ENCODE results near the gene MCC. TPM values are rescaled to one million over a fixed set of nuclear protein-coding genes. Genes with fewer than 3 reads are reported as not detected.

The MCC gene
- total RNA-seq, 4 donors from 2014 or later = 17.1 to 90.7 (median 40.1) TPM

- Histone ChIP-seq H3K4me1 (no peaks in the 10 kb centered on the region), H3K27ac (no peak overlapping the region), H3K36me3 (no peaks in the 10 kb centered on the region), H3K4me3 (no peak overlapping the region), H3K27me3 (no peaks in the 10 kb centered on the region), H3K9me3 (no peaks in the 10 kb centered on the region)
- intact Hi-C loops (cut with DNase I; ENCODE audit: low total_unique reads) = no loop called here
- no peak for TF ChIP-seq POLR2A (IDR thresholded peaks at IDR 0.05)
- TF ChIP-seq, protein P1, sequence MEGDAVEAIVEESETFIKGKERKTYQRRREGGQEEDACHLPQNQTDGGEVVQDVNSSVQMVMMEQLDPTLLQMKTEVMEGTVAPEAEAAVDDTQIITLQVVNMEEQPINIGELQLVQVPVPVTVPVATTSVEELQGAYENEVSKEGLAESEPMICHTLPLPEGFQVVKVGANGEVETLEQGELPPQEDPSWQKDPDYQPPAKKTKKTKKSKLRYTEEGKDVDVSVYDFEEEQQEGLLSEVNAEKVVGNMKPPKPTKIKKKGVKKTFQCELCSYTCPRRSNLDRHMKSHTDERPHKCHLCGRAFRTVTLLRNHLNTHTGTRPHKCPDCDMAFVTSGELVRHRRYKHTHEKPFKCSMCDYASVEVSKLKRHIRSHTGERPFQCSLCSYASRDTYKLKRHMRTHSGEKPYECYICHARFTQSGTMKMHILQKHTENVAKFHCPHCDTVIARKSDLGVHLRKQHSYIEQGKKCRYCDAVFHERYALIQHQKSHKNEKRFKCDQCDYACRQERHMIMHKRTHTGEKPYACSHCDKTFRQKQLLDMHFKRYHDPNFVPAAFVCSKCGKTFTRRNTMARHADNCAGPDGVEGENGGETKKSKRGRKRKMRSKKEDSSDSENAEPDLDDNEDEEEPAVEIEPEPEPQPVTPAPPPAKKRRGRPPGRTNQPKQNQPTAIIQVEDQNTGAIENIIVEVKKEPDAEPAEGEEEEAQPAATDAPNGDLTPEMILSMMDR (IDR thresholded peaks at IDR 0.05) = no peak
- no peak for DNase-seq
Observed at GRCh38 chr5:113166852-113167366, 321.3 kb downstream of the MCC start.

DNA sequence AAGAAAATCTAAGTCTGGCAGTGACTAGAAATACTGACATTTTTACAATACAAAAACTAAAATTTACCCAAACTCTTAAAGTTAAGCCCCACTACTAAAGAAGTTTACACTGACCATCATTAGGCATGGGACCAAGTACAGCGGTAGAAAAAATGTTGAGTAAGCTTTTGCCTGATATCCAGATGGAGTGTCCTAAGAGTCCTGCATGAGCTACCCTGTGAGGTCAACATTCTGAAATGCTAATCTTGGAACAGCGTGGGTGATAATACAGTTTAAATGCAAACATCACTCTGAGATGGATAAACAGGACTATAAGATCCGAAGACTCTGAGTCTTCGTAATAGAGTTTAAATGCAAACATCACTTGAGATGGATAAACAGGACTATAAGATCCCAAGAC, 322.0 kb downstream of the MCC start:
- intact Hi-C loops (cut with DNase I; ENCODE audit: low total_unique reads) = no loop called here
- Histone ChIP-seq H3K36me3 (no peaks in the 10 kb centered on the region), H3K4me1 (no peaks in the 10 kb centered on the region)

GRCh38 chr5:113164021-113164420, 324.2 kb downstream of the MCC start:
- no peaks in the 10 kb centered on the region for H3K4me1 ChIP-seq

More for the DNA sequence above, 322.0 kb downstream of the MCC start:
- no peak overlapping the region for H3K4me3 ChIP-seq
- H3K27ac ChIP-seq = no peak overlapping the region
- TF ChIP-seq POLR2A (IDR thresholded peaks at IDR 0.05) = no peak
- TF ChIP-seq, protein P1 (IDR thresholded peaks at IDR 0.05) = no peak
- DNase-seq = no peak
- no peaks in the 10 kb centered on the region for H3K9me3 ChIP-seq
- no peaks in the 10 kb centered on the region for H3K27me3 ChIP-seq

GRCh38 chr5:113163328-113163727, 324.9 kb downstream of the MCC start:
- Histone ChIP-seq H3K4me1 (no peaks in the 10 kb centered on the region), H3K27ac (no peak overlapping the region), H3K9me3 (no peaks in the 10 kb centered on the region), H3K4me3 (no peak overlapping the region), H3K36me3 (no peaks in the 10 kb centered on the region), H3K27me3 (no peaks in the 10 kb centered on the region)
- intact Hi-C loops (cut with DNase I; ENCODE audit: low total_unique reads) = no loop called here
- no peak for DNase-seq
- TF ChIP-seq POLR2A (IDR thresholded peaks at IDR 0.05) = no peak
- TF ChIP-seq, protein P1 (IDR thresholded peaks at IDR 0.05) = no peak

More at GRCh38 chr5:113164021-113164420, 324.2 kb downstream of the MCC start:
- no peak for DNase-seq
- intact Hi-C loops (cut with DNase I; ENCODE audit: low total_unique reads) = no loop called here
- no peaks in the 10 kb centered on the region for H3K27me3 ChIP-seq
- no peak for TF ChIP-seq POLR2A (IDR thresholded peaks at IDR 0.05)
- TF ChIP-seq, protein P1 (IDR thresholded peaks at IDR 0.05) = no peak
- H3K4me3 ChIP-seq = no peak overlapping the region
- H3K27ac ChIP-seq = no peak overlapping the region
- H3K9me3 ChIP-seq = no peaks in the 10 kb centered on the region
- H3K36me3 ChIP-seq = no peaks in the 10 kb centered on the region

DNA sequence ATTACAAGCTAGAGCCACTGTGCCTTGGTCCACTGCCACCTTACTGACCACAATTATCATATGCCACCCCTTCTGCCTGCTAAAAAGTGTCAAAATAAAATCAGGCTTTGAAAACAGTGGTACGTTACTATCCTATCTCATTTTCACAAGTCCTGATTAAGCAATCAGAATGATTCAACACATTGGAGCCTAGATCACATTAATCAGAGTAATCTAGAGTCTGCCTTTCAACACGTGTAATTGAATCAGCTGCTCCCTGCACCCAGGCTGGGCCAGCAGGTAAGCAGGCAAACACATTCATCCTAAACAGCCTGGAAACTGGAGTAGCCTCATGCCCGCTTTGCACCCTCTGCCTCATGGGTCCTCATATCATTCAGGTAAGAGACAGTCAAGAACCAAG, 325.5 kb downstream of the MCC start:
- Histone ChIP-seq H3K4me3 (no peak overlapping the region), H3K27ac (no peak overlapping the region), H3K36me3 (no peaks in the 10 kb centered on the region), H3K4me1 (no peaks in the 10 kb centered on the region), H3K27me3 (no peaks in the 10 kb centered on the region), H3K9me3 (no peaks in the 10 kb centered on the region)
- DNase-seq = no peak
- intact Hi-C loops (cut with DNase I; ENCODE audit: low total_unique reads) = no loop called here
- TF ChIP-seq POLR2A (IDR thresholded peaks at IDR 0.05) = no peak
- TF ChIP-seq, protein P1 (IDR thresholded peaks at IDR 0.05) = no peak

Measured in uterus (tissue), 4 donors.